Caco-2 (cell line): ENCODE measurements around the gene TRAPPC5. TPM values are rescaled to one million over a fixed set of nuclear protein-coding genes. Genes with fewer than 3 reads are reported as not detected.

ENCODE experiments used
- BruUV-seq: library from RNA; stranded (reverse); fragments of 400-500 nt; replicated peaks from 2 replicates; lab custom pipeline; 2021; lab: Mats Ljungman, UMichigan
- CTCF ChIA-PET: fragments of 300-600 bp; sonication (Branson Sonifier 250); formaldehyde crosslinking; loops from one replicate; lab custom pipeline; 2022; ENCODE audit warnings: antibody characterized with exemption; lab: Charles Lee
- POLR2A ChIA-PET: fragments of 300-600 bp; sonication (Branson Sonifier 250); formaldehyde crosslinking; loops from one replicate; lab custom pipeline; 2022; ENCODE audit warnings: antibody characterized with exemption; lab: Charles Lee
- DNase-seq, 2 experiments: peaks; one replicate each; pipeline versions ENCODE4 v3.0.0 to v3.0.0-alpha.2; 2020 to 2022
- H3K27me3 ChIP-seq: replicated peaks from 2 replicates; pipeline ENCODE4 v1.6.0; 2011; ENCODE audit warnings: low read length; ENCODE audit not compliant: control insufficient read depth, insufficient read depth
- H3K36me3 ChIP-seq: 2 replicates; pipeline ENCODE4 v1.5.1; 2011; ENCODE audit warnings: low read length; ENCODE audit not compliant: control insufficient read depth, insufficient read depth
- H3K4me1 ChIP-seq: fragments of 250-450 bp; sonication (Bioruptor Pico); 2 replicates; pipeline ENCODE4 v1.5.1; 2020; ENCODE audit warnings: mild to moderate bottlenecking
- H3K4me3 ChIP-seq: 2 replicates; pipeline ENCODE4 v1.5.1; 2011; ENCODE audit warnings: low read depth, mild to moderate bottlenecking, control low read depth, low read length
- H3K9me3 ChIP-seq: fragments of 250-450 bp; sonication (Bioruptor Pico); 2 replicates; pipeline ENCODE4 v1.5.1; 2020; ENCODE audit warnings: mild to moderate bottlenecking, moderate library complexity
- H3K27ac Mint-ChIP-seq: one replicate; pipeline ENCODE4 v1.8.0; 2022; ENCODE audit warnings: mixed read lengths; ENCODE audit not compliant: unreplicated experiment
- H3K27me3 Mint-ChIP-seq: one replicate; pipeline ENCODE4 v1.8.0; 2022; ENCODE audit warnings: mixed read lengths; ENCODE audit not compliant: insufficient read depth, unreplicated experiment
- H3K36me3 Mint-ChIP-seq: one replicate; pipeline ENCODE4 v1.8.0; 2022; ENCODE audit warnings: mild to moderate bottlenecking, mixed read lengths; ENCODE audit not compliant: insufficient read depth, unreplicated experiment
- H3K4me1 Mint-ChIP-seq: one replicate; pipeline ENCODE4 v1.8.0; 2022; ENCODE audit warnings: low read depth, mixed read lengths; ENCODE audit not compliant: unreplicated experiment
- H3K4me3 Mint-ChIP-seq: one replicate; pipeline ENCODE4 v1.8.0; 2022; ENCODE audit warnings: mild to moderate bottlenecking, moderate library complexity, mixed read lengths; ENCODE audit not compliant: unreplicated experiment
- H3K9me3 Mint-ChIP-seq: one replicate; pipeline ENCODE4 v1.8.0; 2022; ENCODE audit warnings: mixed read lengths; ENCODE audit not compliant: unreplicated experiment
- CTCF ChIP-seq, 2 experiments: fragments of 200-600 bp in 1 of 2; IDR thresholded peaks; 1 replicate in 1 of 2; 2 replicates in 1 of 2; pipeline versions ENCODE4 v1.5.1 to v1.8.0; 2011 to 2022; ENCODE audit warnings: antibody characterized with exemption in 1 of 2, control low read depth in 1 of 2, inconsistent platforms in 1 of 2, low read depth in 1 of 2, low read length in 1 of 2, mild to moderate bottlenecking in 1 of 2, moderate library complexity in 1 of 2; ENCODE audit not compliant: insufficient read depth in 1 of 2, severe bottlenecking in 1 of 2, unreplicated experiment in 1 of 2
- intact Hi-C: fragments of 100-400 bp; cut with micrococcal nuclease; formaldehyde crosslinking; loops from one replicate; pipeline ENCODE4 v1.10.0; 2022; ENCODE audit not compliant: unreplicated experiment
- total RNA-seq: library from RNA; stranded (reverse); gene quantifications from 2 replicates; pipeline ENCODE4 v1.2.3, GENCODE V29; 2022

Gene TRAPPC5
- total RNA-seq, 1 experiment from 2014 or later, result 80.3 TPM

DNA sequence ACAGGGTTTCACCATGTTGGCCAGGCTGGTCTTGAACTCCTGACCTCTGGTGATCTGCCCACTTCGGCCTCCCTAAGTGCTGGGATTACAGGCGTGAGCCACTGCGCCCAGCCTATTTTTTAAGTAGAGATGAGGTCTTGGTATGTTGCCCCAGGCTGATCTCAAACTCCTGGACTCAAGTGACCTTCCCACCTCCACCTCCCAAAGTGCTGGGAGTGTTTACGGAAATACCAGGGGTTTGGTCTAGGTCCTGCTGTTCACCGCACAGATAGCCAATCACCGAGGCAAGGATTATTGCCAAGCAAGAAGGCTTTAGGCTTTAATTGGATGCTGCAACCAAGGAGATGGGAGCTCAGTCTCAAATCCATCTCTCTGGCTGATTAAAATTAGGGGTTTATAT is 39.7 kb downstream of the TRAPPC5 start:
- intact Hi-C loops, result no loop called here

DNA sequence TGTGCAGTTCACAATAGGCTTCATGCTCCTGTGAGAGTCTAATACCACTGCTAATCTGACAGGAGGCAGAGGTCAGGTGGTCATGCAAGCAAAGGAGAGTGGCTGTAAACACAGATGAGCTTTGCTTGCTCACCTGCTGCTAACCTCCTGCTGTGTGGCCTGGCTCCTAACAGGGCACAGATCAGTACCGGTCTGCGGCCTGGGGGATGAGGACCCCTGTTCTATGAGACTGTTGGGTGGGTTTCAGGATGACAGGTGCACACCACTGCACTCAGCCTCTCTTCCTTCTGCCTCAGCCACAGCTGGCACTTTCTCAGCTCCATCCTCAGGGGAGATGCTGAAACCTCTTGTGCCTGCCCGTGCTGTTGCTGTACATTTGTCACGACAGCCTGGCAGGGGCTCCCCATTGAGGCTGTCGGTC is 41.6 kb downstream of the TRAPPC5 start:
- Histone ChIP-seq H3K4me3 (no peak overlapping the region), H3K27me3 (no peaks in the 10 kb centered on the region), H3K36me3 (no peaks in the 10 kb centered on the region), H3K4me1 (no peaks in the 10 kb centered on the region), H3K9me3 (no peaks in the 10 kb centered on the region)
- no TSS peak for BruUV-seq
- CTCF ChIA-PET, result interaction anchor here (1.2 kb wide), 1 partner anchor 41 kb away, joined by 5 read pairs; the partner anchor contains the start of gene TRAPPC5
- intact Hi-C loops, result no loop called here
- DNase-seq, result no peak
- Mint-ChIP-seq H3K36me3 (no peaks in the 10 kb centered on the region), H3K9me3 (peaks cover 3% of the 10 kb centered on the region), H3K27ac (no peak overlapping the region), H3K4me3 (no peak overlapping the region), H3K27me3 (peaks cover 4% of the 10 kb centered on the region), H3K4me1 (no peaks in the 10 kb centered on the region)
- POLR2A ChIA-PET, result no interaction called here
- TF ChIP-seq CTCF (IDR thresholded peaks at IDR 0.05; ENCODE audit: insufficient read depth in 1 of 2, low read depth in 1 of 2, low read length in 1 of 2, severe bottlenecking in 1 of 2, unreplicated experiment in 1 of 2), result no peak

More for the DNA sequence above, 39.7 kb downstream of the TRAPPC5 start:
- no TSS peak for BruUV-seq
- TF ChIP-seq CTCF (IDR thresholded peaks at IDR 0.05; ENCODE audit: insufficient read depth in 1 of 2, low read depth in 1 of 2, low read length in 1 of 2, severe bottlenecking in 1 of 2, unreplicated experiment in 1 of 2), result no peak
- no peaks in the 10 kb centered on the region for H3K9me3 ChIP-seq
- no peak overlapping the region for H3K4me3 ChIP-seq
- H3K36me3 Mint-ChIP-seq, result no peaks in the 10 kb centered on the region
- H3K27ac Mint-ChIP-seq, result no peak overlapping the region
- ChIA-PET POLR2A (no interaction called here), CTCF (no interaction called here)
- no peaks in the 10 kb centered on the region for H3K9me3 Mint-ChIP-seq
- no peak for DNase-seq
- H3K36me3 ChIP-seq, result no peaks in the 10 kb centered on the region
- H3K4me1 Mint-ChIP-seq, result no peaks in the 10 kb centered on the region
- no peaks in the 10 kb centered on the region for H3K27me3 Mint-ChIP-seq
- H3K4me3 Mint-ChIP-seq, result no peak overlapping the region
- no peaks in the 10 kb centered on the region for H3K4me1 ChIP-seq
- no peaks in the 10 kb centered on the region for H3K27me3 ChIP-seq

- Histone ChIP-seq H3K27me3 (no peaks in the 10 kb centered on the region), H3K4me3 (no peak overlapping the region), H3K9me3 (no peaks in the 10 kb centered on the region), H3K4me1 (no peaks in the 10 kb centered on the region), H3K36me3 (no peaks in the 10 kb centered on the region)
- ChIA-PET POLR2A (no interaction called here), CTCF (no interaction called here)
- intact Hi-C loops, result no loop called here
- Mint-ChIP-seq H3K27me3 (peaks cover 22% of the 10 kb centered on the region), H3K27ac (no peak overlapping the region), H3K9me3 (peaks cover 9% of the 10 kb centered on the region), H3K4me1 (peaks cover 5% of the 10 kb centered on the region), H3K4me3 (no peak overlapping the region), H3K36me3 (no peaks in the 10 kb centered on the region)
- BruUV-seq, result no TSS peak
- DNase-seq, result no peak
- no peak for TF ChIP-seq CTCF (IDR thresholded peaks at IDR 0.05; ENCODE audit: insufficient read depth in 1 of 2, low read depth in 1 of 2, low read length in 1 of 2, severe bottlenecking in 1 of 2, unreplicated experiment in 1 of 2)
These were observed 45.2 kb downstream of the TRAPPC5 start for GRCh38 chr19:7725791-7726190.
